Measurements from ENCODE around the gene NUAK1.

NUAK1 gene

DNA sequence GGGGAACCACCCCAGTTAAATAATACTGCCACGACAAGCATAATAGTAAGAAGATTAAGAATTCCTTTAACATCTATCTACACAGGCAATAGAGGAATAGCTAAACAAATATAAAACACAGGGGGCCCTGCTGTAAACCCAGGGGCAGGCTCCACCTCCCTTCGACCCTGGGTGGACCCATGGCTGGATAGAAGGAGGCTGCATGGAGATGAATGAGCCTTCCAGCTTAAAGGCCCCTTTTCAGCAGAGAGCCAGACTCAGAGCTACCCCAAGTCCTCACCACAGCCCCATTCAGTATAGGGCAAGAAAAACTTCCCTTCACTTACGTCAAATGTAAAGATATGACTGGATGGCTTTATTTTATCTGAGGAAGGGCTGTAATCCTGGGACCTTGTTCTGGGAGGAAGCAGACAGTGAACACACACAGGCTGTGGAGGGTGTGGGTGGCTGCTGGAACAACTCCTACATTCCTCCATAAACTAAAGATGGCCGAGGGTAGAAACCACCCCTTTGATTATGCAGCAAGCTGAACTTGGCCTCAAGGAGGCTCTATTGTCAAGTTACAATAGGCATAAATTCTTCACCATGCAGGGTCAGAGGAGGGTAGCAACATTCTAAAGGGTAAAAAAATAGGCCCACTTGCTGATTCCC lies 30.4 kb downstream of the NUAK1 start:
- no peak for DNase-seq

- no peak for DNase-seq
Observed at GRCh38 chr12:106107566-106107965, 31.2 kb downstream of the NUAK1 start.

DNA sequence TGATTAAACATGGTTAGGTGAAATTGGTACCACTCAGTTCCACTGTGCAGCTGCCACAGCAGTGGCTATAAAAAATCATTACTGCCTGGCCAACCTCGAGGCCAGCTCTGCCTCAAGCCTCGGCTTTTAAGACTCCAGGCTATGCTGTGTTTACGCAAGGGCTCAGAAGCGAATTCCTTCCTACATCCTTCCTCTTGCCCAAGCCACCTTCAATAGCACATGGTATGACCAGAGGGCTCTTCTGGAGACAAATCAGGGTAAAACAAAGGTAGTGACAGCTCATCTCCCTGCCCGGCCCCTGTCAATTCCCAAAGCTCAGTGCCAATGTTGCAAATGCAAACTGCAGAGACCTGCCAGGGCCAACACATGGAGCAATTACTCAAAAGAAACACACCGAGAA lies 31.9 kb downstream of the NUAK1 start:
- DNase-seq: no peak

- DNase-seq: no peak
Observed at GRCh38 chr12:106106061-106106566, 32.6 kb downstream of the NUAK1 start.

DNA sequence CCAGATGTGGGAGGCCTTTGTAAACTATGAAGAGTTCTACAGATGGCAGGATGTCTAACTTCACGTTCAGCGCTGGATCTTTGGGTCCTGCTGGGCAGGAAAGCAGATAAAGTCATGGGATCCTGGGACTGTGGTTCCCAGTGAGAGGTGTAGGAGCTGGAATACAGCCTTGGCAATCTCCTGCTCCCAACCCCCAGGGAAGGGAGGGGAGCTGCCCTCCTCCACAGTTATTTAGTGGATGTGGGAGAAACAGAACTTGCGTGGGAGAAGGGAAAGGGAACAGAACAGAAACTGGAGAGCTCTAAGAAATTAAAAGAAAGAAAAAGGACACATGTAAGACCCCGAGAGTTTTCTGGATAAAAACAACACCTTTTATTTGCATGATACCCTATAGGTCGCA lies 37.0 kb downstream of the NUAK1 start:
- no peak for DNase-seq

GRCh38 chr12:106098691-106099200 lies 40.0 kb downstream of the NUAK1 start:
- DNase-seq: no peak

DNA sequence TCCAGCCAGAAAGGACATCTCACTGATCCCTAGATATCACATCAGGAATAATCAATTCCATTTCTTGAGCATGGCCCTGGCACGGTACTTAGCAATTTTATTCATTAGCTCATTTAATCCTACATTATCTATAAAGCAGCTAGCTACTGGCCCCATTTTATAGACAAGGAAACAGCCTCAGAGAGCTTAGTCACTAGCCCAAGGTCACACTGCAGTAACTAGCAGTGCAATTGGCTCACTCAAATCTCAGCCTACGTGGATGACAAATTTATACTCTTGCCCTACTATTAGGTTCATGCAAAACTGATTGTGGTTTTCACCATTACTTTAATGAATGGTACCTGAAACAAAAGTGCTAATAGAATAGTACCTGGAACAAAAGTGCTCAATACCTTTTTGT lies 41.7 kb downstream of the NUAK1 start:
- no peak for DNase-seq

DNA sequence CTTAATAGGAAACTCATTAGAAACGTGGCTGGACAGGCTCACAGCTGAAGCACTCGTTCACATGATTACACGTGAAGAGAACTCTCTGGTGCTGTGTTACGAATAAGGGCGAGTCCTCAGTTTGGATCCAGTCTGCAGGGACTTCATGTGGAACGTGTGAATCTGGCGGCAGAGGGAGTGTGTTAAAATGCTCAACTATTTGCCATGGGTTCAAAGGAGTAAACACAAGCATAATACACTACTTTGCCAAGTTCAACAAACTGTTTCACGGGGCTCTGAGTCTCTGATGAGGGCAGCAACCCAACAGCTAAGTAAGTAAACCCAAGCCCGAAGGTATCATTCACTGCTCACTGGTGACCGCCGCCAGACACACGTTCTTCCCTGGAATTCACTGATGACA lies 42.4 kb downstream of the NUAK1 start:
- no peak for DNase-seq

DNA sequence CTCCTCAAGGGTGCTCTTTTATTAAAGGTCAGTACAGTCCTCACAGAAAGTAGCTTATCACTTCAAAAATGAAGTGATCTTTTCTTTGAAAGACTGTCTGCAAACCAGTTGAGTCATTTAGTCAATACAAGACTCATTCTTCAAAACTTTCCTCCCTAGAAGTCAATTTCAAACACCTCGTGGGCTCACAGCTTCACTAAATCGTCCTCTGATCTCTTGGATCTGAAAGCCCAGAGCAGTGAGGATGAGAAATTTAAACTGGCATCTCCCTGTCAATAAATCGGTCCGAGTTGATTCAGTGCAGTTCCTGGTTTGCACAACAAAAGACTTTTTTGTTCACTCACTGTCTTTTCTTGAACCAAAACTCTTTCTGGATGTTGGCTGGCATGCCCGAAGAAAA lies 44.5 kb downstream of the NUAK1 start:
- DNase-seq: no peak

DNA sequence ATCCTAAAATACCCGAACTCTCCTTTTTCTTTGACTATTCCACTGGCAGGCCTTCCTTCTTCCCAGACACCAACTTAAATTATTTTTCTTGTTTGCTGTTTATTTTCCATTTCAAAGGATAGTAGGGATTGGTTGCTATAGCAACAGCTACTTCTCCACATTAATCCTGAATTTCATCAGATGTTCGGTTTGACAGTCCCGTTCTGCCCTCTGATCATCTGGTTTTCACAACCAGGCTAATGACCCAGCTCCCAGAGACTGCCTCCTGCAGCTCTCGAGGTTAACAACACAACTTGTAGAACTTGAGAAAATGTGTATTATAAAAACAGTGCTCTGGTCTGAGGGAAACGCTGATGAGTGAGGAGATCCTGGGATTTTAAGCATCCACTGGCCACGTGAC lies 45.5 kb downstream of the NUAK1 start:
- no peak for DNase-seq

DNA sequence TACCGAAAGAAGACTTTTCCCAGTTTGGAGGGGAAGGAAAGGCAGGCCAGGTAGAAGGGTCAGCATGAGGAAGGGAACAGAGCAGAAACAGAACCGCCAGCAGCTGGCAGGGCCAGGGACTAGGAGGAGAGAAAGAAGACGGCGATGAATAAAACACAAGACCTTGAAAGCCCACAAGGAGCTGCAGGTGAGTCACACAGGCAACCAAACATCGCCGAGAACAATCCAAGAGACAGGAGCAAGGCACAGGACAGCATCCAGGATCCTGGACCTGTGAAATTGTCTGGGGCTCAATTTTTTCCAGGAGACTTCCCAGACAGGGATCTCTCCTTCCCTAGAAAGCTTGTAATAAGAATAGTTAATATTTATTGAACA lies 47.3 kb downstream of the NUAK1 start:
- no peak for DNase-seq

DNA sequence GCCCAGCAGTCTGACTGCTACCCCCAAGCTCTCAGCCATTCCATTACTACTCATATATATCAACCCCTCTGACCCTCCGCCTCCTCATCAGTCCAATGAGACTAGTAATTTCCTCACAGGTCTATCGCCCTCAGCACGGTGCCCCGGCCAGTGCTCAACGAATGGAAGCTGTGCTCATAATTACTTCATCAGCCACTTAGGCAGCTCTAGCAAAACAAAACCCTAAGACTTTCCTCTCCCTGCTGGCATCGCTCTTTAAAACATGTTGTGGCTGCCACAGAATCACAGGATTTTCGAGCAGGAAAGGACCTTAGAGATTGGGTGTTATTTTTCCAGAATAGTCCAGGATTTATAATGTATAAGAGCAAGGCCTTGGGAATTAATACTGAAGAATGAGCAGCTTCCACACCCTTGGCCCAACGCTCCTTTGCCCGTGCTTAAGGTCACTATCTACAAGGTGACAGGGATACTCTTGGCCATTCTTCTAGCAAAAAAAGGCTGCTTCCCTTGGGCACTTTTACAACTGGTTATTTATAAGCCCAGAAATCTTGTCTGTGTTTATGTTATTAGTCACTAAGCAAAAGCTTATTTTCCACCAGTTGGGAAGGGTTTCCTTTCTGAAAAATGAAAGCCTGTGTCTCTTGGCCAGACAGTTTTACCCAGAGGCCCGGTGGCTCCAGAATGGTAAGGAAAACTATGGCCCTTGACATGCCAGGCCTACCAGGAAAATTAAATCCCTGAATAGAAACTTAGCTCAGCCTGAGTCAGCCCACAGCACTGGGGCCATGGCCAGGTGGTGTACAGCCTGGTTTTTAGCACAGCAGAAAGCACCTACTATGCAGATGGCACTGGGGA lies 47.9 kb downstream of the NUAK1 start:
- no peak for DNase-seq

DNA sequence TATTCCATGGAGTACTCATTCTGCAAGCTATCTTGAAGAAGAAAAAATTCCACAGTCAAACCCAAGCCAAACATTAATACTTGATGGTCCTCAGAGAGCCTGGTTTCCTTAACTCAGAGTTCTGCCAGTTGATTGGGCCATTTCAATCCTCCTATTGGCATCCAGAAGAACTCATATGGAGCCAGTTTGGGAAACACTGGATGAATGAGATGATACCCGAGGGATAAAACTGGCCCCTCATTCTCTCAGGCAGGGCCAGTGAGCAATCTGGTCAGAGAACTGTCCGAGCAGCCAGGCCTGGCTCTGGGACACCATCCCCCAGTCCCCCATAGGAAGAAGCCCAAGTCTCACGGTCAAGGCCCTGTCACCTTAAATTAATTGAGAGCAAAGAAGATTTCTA lies 48.8 kb downstream of the NUAK1 start:
- DNase-seq: no peak

DNA sequence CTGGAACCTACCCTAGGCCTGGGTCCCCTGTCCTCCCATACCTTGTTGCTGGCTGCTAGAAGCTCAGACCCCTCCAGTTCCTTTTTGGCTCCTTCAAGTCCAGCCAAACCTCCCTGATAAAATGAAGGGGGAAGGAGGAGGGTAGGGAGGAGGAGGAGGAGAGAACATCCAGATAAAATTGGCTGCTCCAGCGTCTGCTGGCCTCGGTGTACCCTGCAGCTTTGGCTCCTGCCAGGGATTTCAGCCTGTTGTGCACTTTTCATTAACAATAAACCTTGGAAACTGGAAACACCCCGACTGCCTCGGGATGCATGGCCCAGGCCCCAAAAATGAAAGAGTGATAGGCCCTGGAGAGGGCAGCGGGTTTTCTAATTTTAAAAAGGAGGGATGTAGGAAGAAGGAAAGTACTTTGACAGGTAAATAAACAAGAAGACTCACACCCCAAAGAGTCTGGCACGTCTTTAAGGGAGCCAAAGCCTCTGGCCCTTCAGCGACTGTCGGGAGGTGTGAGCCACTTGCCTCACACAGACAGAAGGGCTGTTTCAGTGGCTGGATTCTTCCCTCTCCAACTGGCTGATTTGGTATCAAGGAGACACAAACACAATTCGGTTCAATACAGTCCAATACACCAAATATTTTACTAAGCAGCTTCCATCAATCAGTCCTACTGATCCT lies 49.8 kb downstream of the NUAK1 start:
- no peak for DNase-seq

DNA sequence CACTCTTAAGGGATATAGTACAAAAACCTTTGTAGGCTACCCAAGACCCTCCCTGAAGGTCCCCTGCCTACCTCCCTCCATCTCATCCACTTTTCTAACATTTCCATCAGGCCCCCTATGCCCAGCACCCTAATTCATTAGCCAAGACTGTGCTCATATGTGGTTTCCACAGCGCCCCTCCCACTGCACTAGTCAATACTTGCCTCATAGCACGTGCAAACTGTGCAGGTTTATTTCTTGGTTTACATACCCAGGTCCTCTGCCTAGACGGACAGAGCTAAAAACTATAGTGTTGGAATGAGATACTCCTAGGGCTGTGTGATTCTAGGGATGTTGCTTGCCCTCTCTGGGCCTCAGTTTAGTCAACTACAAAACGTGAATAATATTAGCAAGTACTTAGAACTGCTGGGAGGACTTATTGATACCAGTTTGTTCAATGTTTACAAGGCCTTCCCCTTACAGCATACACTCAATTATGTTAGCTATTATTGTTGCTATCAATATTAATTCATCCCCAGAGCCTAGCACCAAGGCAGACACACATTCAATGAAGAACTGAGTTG lies 50.4 kb downstream of the NUAK1 start:
- no peak for DNase-seq

GRCh38 chr12:106086696-106087095 lies 52.1 kb downstream of the NUAK1 start:
- no peak for DNase-seq

DNA sequence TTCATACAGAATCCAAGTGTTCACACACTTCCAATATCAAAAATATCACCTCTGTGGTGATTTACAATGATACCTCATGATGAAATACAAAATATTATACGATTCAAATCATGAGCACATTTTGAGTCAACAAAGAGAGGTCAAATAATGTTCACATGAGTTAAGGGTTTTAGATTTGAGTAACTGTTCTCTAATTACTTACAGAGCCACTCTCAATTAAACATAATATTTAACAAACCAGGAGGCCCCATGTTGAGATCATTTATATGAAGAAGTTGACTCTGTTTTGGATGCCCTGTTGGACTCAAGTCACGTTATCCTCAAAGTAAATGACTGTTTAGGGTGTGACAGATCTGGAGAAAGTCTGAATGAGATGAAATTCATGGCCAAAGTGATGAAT lies 53.5 kb downstream of the NUAK1 start:
- DNase-seq: no peak

DNA sequence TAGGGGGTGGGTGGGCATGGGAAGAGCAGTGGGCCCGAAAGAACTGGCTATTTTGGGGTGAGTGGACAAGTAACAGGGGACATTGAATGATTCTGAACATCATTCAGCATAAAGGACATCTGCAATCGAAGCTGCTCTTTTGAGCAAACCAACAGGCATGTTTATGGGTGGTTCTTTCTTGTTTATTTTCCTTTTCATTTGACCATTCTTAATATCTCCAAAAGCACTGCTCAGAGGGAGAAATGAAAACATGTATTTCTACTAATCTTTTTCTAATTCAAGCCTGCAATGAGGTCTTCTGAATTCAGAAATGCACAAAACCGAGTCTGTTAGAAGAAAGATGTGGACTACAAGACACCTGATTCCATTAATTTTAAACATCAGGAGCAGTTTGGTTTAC lies 54.0 kb downstream of the NUAK1 start:
- no peak for DNase-seq

- no peak for DNase-seq
Observed at GRCh38 chr12:106084014-106084671, 54.6 kb downstream of the NUAK1 start.

DNA sequence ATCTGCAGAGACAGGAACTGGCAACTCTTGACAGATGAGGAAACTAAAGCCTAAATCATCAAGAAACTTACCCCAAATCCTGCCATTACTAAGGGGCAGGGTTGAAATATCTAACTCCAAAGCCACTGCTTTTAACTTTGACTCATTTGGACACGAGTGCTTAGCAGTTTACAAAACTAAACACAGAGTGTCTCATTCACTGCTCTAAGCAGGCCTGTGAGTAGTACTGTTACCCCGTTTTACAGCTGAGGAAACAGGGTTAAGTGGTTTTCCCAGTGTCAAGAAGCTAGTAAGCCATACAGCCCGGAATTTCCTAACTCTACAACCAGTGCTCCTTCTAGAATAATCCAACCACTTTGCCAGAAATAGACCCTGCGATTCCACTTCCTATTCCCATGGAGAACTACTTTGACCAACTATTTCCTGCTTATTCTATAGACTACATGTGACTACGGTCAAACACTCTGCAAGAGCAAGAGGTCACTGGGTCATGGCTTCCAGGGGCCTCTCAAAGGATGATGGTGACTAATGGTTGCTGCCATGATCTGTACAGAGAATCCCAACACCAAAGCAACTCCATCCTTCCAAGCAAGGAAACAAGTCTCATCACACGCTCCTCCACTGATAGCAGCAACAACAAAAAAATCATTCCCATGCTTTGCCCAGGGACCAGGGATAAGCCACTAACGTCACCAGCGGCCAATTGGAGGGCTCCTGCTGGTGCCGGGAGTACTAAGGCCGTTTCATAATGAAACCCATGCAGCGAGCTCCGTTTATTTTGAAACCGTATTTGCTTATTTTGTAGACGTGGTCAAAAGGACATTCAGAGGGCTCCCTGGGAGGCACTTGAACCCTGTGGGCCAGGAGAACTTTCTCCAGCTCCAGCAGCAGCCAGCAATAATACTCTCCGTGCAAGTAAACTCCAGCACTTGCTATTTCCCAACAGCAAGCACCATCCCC lies 56.3 kb downstream of the NUAK1 start:
- no peak for DNase-seq

DNA sequence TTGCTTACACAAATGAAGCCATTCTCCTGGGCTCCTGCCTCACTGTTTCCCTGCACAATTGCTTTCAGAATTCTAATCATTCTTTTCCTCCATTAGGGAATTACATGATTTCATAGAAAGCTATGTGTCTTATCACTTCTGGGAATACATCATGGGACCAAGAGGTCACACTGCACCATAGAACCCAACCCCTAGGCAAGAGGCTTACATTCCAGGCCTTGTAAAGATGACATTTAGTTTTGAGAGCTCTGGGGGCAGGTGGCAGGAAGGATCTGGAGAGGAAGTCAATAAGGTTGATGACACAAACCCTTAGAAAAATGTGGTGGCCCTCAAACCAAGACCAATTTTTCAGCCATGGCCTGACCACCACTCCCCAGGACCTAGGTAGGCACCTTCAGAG lies 57.1 kb downstream of the NUAK1 start:
- DNase-seq: no peak

DNA sequence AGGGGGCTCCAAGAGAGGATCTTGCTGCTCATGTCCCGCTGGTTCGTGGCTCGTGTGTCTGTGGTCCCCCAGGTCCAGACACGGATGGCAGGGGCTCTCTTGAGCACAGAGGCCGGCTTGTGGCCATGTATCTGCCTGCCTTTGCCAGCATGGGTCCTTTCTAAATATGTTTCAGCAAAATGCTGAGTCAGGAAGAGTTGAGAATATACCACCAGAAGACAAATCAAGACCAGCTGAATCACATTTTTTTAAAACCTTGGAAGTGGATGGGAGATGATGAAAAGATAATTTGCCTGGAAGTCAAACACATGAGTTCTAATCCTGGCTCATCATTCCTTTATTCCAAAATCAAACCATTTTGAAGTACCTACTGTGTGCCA lies 58.0 kb downstream of the NUAK1 start:
- DNase-seq: no peak
